Epithelial cell of proximal tubule (primary cell): Measurements from ENCODE around the gene HBG2. TPM values are rescaled to one million over a fixed set of nuclear protein-coding genes. Genes with fewer than 3 reads are reported as not detected.

Source experiments
- DNase-seq: peaks from one replicate; pipeline ENCODE4 v3.0.0-alpha.2; 2011; ENCODE audit warnings: low read depth
- H3K4me3 ChIP-seq: 2 replicates; pipeline ENCODE4 v1.5.1; 2011; ENCODE audit warnings: low read depth, mild to moderate bottlenecking, low read length
- total RNA-seq: library from RNA; depleted of rRNA; stranded (reverse); fragments of >200 nt; gene quantifications from 2 replicates; pipeline ENCODE4 v1.2.3, GENCODE V29; 2015
- TF ChIP-seq, protein P1 (sequence below): conservative IDR thresholded peaks from 2 replicates; pipeline ENCODE4 v1.5.1; 2012; ENCODE audit warnings: low read depth, mild to moderate bottlenecking, low read length

Gene HBG2
- total RNA-seq, 1 donor from 2014 or later = not detected

DNA sequence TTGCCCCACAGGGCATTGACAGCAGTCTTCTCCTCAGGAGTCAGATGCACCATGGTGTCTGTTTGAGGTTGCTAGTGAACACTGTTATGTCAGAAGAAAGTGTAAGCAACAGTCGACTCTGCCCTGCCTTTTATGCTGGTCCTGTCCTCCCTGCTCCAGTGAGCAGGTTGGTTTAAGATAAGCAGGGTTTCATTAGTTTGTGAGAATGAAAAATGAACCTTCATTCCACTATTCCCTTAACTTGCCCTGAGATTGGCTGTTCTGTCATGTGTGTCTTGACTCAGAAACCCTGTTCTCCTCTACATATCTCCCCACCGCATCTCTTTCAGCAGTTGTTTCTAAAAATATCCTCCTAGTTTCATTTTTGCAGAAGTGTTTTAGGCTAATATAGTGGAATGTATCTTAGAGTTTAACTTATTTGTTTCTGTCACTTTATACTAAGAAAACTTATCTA lies 20.2 kb downstream of the HBG2 start, which contains the start of gene HBD:
Gene HBD, minus strand, starts transcription at position 103 of the 454 bp plus-strand sequence. Its CDS starts 50 bp downstream, at position 53.
- TF ChIP-seq, protein P1, sequence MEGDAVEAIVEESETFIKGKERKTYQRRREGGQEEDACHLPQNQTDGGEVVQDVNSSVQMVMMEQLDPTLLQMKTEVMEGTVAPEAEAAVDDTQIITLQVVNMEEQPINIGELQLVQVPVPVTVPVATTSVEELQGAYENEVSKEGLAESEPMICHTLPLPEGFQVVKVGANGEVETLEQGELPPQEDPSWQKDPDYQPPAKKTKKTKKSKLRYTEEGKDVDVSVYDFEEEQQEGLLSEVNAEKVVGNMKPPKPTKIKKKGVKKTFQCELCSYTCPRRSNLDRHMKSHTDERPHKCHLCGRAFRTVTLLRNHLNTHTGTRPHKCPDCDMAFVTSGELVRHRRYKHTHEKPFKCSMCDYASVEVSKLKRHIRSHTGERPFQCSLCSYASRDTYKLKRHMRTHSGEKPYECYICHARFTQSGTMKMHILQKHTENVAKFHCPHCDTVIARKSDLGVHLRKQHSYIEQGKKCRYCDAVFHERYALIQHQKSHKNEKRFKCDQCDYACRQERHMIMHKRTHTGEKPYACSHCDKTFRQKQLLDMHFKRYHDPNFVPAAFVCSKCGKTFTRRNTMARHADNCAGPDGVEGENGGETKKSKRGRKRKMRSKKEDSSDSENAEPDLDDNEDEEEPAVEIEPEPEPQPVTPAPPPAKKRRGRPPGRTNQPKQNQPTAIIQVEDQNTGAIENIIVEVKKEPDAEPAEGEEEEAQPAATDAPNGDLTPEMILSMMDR = no peak
- no peak within 1 kb of the TSS for H3K4me3 ChIP-seq
- no peak for DNase-seq

DNA sequence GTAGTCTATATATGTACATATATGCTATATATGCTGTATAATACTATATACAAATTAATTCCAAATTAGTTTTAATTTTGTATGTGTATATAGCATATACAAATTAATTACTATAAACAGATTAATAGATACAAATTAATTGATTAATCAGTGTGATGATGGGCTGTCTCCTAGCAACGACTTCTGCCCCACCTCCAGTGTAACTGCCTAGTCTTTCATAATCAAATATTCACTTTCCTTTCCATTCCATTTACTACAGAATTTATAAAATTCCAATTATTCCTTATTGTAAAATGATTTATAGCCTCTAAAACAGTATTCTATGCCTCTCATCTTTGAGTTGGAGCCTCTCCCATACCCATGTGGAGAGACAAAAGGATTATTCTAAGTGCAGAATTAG lies 21.3 kb downstream of the HBG2 start:
- no peak for DNase-seq
- no peak overlapping the region for H3K4me3 ChIP-seq
- TF ChIP-seq, protein P1 = no peak

DNA sequence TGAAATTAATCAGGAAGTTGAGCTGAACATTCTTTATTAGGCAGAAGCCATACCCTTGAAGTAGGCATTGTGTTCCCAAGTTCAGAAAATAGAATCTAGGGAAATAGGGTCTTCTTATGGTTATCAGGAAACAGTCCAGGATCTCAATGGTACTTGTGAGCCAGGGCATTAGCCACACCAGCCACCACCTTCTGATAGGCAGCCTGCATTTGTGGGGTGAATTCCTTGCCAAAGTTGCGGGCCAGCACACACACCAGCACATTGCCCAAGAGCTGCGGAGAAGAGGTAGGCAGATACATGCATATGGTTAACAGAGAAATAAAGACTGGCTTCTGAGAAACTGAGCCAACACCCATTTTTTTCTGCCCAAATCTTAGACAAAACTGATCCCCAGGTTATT lies 21.8 kb downstream of the HBG2 start:
- no peak overlapping the region for H3K4me3 ChIP-seq
- DNase-seq = no peak
- TF ChIP-seq, protein P1 = no peak

- DNase-seq = no peak
- H3K4me3 ChIP-seq = no peak overlapping the region
Measured at GRCh38 chr11:5232176-5232575, 22.4 kb downstream of the HBG2 start.

DNA sequence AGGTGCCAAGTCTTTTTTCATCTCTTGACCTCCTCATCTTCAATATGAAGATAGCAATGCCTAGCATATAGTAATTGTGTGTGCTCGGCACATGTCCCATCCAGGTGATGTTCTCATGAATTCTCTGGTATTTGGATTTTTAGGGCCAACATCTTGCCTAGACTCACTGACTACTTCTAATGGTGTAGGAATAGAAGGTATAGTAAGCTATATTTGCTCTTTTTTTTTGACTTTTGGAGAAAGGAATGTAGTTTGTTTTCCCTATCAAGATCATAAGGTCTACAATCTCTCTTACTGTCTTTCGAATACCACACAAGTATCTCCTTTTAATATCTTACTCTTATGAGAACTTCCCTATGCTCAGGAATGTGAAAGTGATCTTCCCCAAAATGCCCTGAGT lies 23.5 kb downstream of the HBG2 start:
- TF ChIP-seq, protein P1 = no peak
- H3K4me3 ChIP-seq = no peak overlapping the region
- no peak for DNase-seq

More at GRCh38 chr11:5232176-5232575, 22.4 kb downstream of the HBG2 start:
- TF ChIP-seq, protein P1 = no peak

DNA sequence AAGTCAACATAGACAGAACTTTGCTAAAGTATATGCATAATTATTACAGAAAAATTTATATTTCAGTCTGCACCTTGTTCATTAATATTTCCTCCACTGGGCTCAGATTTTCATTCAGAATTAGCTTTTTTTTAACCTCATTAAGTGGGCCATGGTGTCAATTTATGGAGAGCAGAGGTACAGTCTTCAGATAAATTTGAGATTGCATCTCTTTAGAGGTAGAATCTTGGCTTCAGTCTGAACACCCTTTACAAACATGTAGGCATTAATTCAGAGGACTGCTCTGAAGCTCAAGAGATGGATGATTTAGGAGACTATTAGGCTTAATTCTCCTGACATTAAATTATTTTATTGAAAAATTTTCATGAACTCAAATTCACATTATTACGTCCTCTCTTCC lies 24.3 kb downstream of the HBG2 start:
- DNase-seq = no peak
- H3K4me3 ChIP-seq = no peak overlapping the region
- TF ChIP-seq, protein P1 = no peak

- no peak for DNase-seq
- TF ChIP-seq, protein P1 = no peak
- H3K4me3 ChIP-seq = no peak overlapping the region
Measured at GRCh38 chr11:5229796-5230195, 24.8 kb downstream of the HBG2 start.
